DND-41 (cell line): ENCODE data around the gene FASTK.

Experiments
- CTCF ChIP-seq: IDR thresholded peaks from 2 replicates; pipeline ENCODE4 v1.5.1; 2012; ENCODE audit warnings: borderline replicate concordance, low read length, moderate library complexity, mild to moderate bottlenecking; ENCODE audit not compliant: poor library complexity, severe bottlenecking; ENCODE audit errors: extremely low read depth
- EZH2 ChIP-seq: IDR thresholded peaks from 3 replicates; pipeline ENCODE4 v1.6.1; 2012; ENCODE audit warnings: borderline replicate concordance, low read depth, mild to moderate bottlenecking, moderate library complexity, low read length, inconsistent platforms; ENCODE audit not compliant: severe bottlenecking

GRCh38 chr7:151087245-151088018 lies 6.8 kb upstream of the FASTK start:
- TF ChIP-seq CTCF (no peak), EZH2 (no peak)
